Loucy (cell line): ENCODE results near the gene ATP5ME.

Experiments used
- H2AFZ ChIP-seq: fragments of 200-600 bp; sonication (generic); 2 replicates; pipeline ENCODE4 v1.6.0; 2016; ENCODE audit warnings: antibody characterized with exemption, mild to moderate bottlenecking, low read length, moderate library complexity
- H3F3A ChIP-seq: fragments of 200-600 bp; 2 replicates; pipeline ENCODE4 v1.6.0; 2016; ENCODE audit warnings: antibody characterized with exemption, low read depth, mild to moderate bottlenecking
- H3K27me3 ChIP-seq: fragments of 200-600 bp; sonication (generic); 2 replicates; pipeline ENCODE4 v1.6.1; 2014; ENCODE audit warnings: low read length, mild to moderate bottlenecking; ENCODE audit not compliant: insufficient read depth, poor library complexity, severe bottlenecking
- H3K36me3 ChIP-seq: fragments of 200-600 bp; sonication (generic); 2 replicates; pipeline ENCODE4 v1.6.1; 2016; ENCODE audit warnings: low read length; ENCODE audit not compliant: insufficient read depth
- H3K4me1 ChIP-seq: fragments of 200-600 bp; sonication (generic); 2 replicates; pipeline ENCODE4 v1.5.1; 2014; ENCODE audit warnings: low read length, mild to moderate bottlenecking; ENCODE audit not compliant: insufficient read depth, poor library complexity, severe bottlenecking
- H3K4me2 ChIP-seq: fragments of 200-600 bp; sonication (generic); 2 replicates; pipeline ENCODE4 v1.6.0; 2014; ENCODE audit warnings: antibody characterized with exemption, low read length, low read depth, mild to moderate bottlenecking; ENCODE audit not compliant: poor library complexity, severe bottlenecking
- H3K4me3 ChIP-seq: fragments of 200-600 bp; sonication (generic); 2 replicates; pipeline ENCODE4 v1.5.1; 2014; ENCODE audit warnings: low read length, mild to moderate bottlenecking, mixed read lengths; ENCODE audit not compliant: poor library complexity, severe bottlenecking
- H3K79me2 ChIP-seq: fragments of 200-600 bp; sonication (generic); 2 replicates; pipeline ENCODE4 v1.6.1; 2014; ENCODE audit warnings: low read length; ENCODE audit not compliant: insufficient read depth
- H3K9ac ChIP-seq: fragments of 200-600 bp; sonication (generic); 2 replicates; pipeline ENCODE4 v1.6.0; 2014; ENCODE audit warnings: mild to moderate bottlenecking, low read depth, low read length, moderate library complexity; ENCODE audit not compliant: poor library complexity, severe bottlenecking
- H3K9me2 ChIP-seq: fragments of 200-600 bp; sonication (generic); replicated peaks from 2 replicates; pipeline ENCODE4 v1.6.1; 2016; ENCODE audit warnings: low read depth, low read length, mixed read lengths
- H3K9me3 ChIP-seq: fragments of 200-600 bp; sonication (generic); 2 replicates; pipeline ENCODE4 v1.6.1; 2014; ENCODE audit warnings: mild to moderate bottlenecking, antibody characterized with exemption, low read length, low read depth; ENCODE audit not compliant: insufficient read depth
- H4K20me1 ChIP-seq: fragments of 200-600 bp; sonication (generic); 2 replicates; pipeline ENCODE4 v1.6.0; 2014; ENCODE audit warnings: antibody characterized with exemption, low read length, mild to moderate bottlenecking; ENCODE audit not compliant: insufficient read depth, poor library complexity, severe bottlenecking
- CTCF ChIP-seq: fragments of 200-600 bp; sonication (generic); conservative IDR thresholded peaks from 2 replicates; pipeline ENCODE4 v1.5.1; 2014; ENCODE audit warnings: mild to moderate bottlenecking, antibody characterized with exemption, low read length
- EZH2phosphoT487 ChIP-seq: fragments of 200-600 bp; IDR thresholded peaks from 2 replicates; pipeline ENCODE4 v1.6.1; 2018; ENCODE audit warnings: antibody characterized with exemption, mild to moderate bottlenecking, moderate library complexity, borderline replicate concordance

The ATP5ME gene

GRCh38 chr4:667545-667925 lies 6.5 kb downstream of the ATP5ME start:
- Histone ChIP-seq H3K4me2 (no peak overlapping the region), H3K9me2 (no peaks in the 10 kb centered on the region), H3F3A (no peaks in the 10 kb centered on the region), H3K27me3 (no peaks in the 10 kb centered on the region), H3K9me3 (no peaks in the 10 kb centered on the region), H2AFZ (no peak overlapping the region), H3K36me3 (peaks cover 8% of the 10 kb centered on the region; the same call in 1 of the 2 replicates), H3K9ac (no peak overlapping the region), H3K79me2 (peaks cover 18% of the 10 kb centered on the region; the same call in 1 of the 2 replicates), H4K20me1 (no peaks in the 10 kb centered on the region), H3K4me1 (peaks cover 14% of the 10 kb centered on the region), H3K4me3 (no peak overlapping the region)
- no peak for TF ChIP-seq EZH2phosphoT487
- no peak for TF ChIP-seq CTCF

DNA sequence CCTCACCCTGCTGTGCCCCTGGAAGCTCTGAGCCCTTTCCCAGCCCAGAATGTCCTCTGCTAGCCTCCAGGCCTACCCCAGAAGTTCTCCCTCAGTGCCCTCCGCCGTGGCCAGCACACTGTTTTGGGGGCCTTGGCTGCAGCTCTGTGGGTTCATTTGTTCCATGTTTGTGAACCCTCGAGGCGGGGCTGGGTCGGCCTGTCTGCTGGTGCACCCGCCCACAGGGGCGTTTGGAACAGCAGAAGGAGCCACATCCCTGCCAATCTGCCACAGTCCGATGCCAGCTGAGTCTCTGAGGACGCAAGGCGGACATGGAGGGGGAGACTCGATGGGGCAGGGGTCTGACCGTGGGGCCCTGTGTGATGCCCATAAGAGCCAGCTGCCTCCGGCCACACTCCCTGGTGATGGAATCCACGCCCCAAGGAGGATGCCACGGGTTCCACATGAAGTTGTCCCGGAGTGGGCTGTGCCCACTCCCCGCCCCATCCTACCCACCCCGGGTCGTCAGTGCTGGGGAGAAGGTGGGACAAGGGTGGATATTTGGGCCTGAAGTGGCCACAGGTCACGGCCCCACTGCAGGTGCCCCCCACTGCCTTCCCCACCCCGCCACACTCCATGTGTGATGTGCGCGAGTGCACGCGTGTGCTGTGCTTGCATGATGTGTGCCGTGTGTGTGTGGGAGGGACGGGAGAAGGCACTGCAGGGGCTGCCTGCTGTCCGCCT lies 7.1 kb downstream of the ATP5ME start:
- H3K9ac ChIP-seq, result no peak overlapping the region
- H3K79me2 ChIP-seq, result peaks cover 13% of the 10 kb centered on the region; the same call in 1 of the 2 replicates
- no peaks in the 10 kb centered on the region for H3F3A ChIP-seq
- no peaks in the 10 kb centered on the region for H3K27me3 ChIP-seq
- peaks cover 5% of the 10 kb centered on the region; the same call in 1 of the 2 replicates for H3K36me3 ChIP-seq
- no peak overlapping the region for H3K4me2 ChIP-seq
- no peaks in the 10 kb centered on the region for H4K20me1 ChIP-seq
- no peak overlapping the region for H3K4me3 ChIP-seq
- H3K4me1 ChIP-seq, result peaks cover 14% of the 10 kb centered on the region
- H3K9me3 ChIP-seq, result no peaks in the 10 kb centered on the region
- no peak overlapping the region for H2AFZ ChIP-seq
- TF ChIP-seq CTCF (no peak), EZH2phosphoT487 (no peak)
- no peaks in the 10 kb centered on the region for H3K9me2 ChIP-seq

GRCh38 chr4:666436-666810 lies 7.7 kb downstream of the ATP5ME start:
- H3F3A ChIP-seq, result no peaks in the 10 kb centered on the region
- no peak overlapping the region for H2AFZ ChIP-seq
- no peaks in the 10 kb centered on the region for H3K36me3 ChIP-seq
- H3K9me2 ChIP-seq, result no peaks in the 10 kb centered on the region
- H3K4me2 ChIP-seq, result no peak overlapping the region
- H3K27me3 ChIP-seq, result no peaks in the 10 kb centered on the region
- TF ChIP-seq CTCF, result no peak
- no peak for TF ChIP-seq EZH2phosphoT487
- H3K9me3 ChIP-seq, result no peaks in the 10 kb centered on the region
- H4K20me1 ChIP-seq, result no peaks in the 10 kb centered on the region
- H3K4me3 ChIP-seq, result no peak overlapping the region
- H3K4me1 ChIP-seq, result peaks cover 14% of the 10 kb centered on the region
- H3K9ac ChIP-seq, result no peak overlapping the region
- peaks cover 13% of the 10 kb centered on the region; the same call in 1 of the 2 replicates for H3K79me2 ChIP-seq
